ENCODE measurements around the gene MATK. TPM values are rescaled to one million over a fixed set of nuclear protein-coding genes. Genes with fewer than 3 reads are reported as not detected.
"Not testable (repeated sequence)": the region's sequence is repeated elsewhere in the genome, so short reads cannot be mapped to it uniquely, and the experiment has no call there.

The MATK gene
- total RNA-seq, 1 donor from 2014 or later: not detected

GRCh38 chr19:3761382-3762129 is 24.6 kb downstream of the MATK start, which contains the start of gene APBA3:
TSS of gene APBA3 (minus strand) at chr19:3761692. CDS start at chr19:3760264, 1,428 bp downstream.
- H3K36me3 ChIP-seq: peaks cover 13 to 40% of the 10 kb centered on the region in 2 donors

GRCh38 chr19:3760871-3761361 is 25.3 kb downstream of the MATK start:
- H3K36me3 ChIP-seq: peaks cover 11 to 33% of the 10 kb centered on the region in 2 donors
- intact Hi-C loops (cut with DNase I): loop anchor here (5.0 kb wide), 4 partner anchors 306 to 1206 kb away; partner anchors contain the start of genes ANKRD24, KDM4B, SIRT6 and ZBTB7A
- TF ChIP-seq CTCF (IDR thresholded peaks at IDR 0.05): no peak
- peaks cover 9 to 22% of the 10 kb centered on the region in 2 donors for H3K4me1 ChIP-seq
- H3K27ac ChIP-seq: peak overlapping the region; percentile 87 to 98
- no peaks in the 10 kb centered on the region for H3K27me3 ChIP-seq
- H3K4me3 ChIP-seq: peak overlapping the region; percentile 88 to 95
- DNase-seq (ENCODE audit: low spot score in 2 of 2): no peak
- H3K9me3 ChIP-seq: no peaks in the 10 kb centered on the region

More at GRCh38 chr19:3761382-3762129, 24.6 kb downstream of the MATK start, which contains the start of gene APBA3:
- Histone ChIP-seq H3K27me3 (no peaks in the 10 kb centered on the region), H3K4me1 (peaks cover 9 to 22% of the 10 kb centered on the region in 2 donors), H3K4me3 (peak within 1 kb of the TSS; percentile 88 to 95), H3K9me3 (no peaks in the 10 kb centered on the region), H3K27ac (peak within 1 kb of the TSS; percentile 87 to 98)
- TF ChIP-seq CTCF (IDR thresholded peaks at IDR 0.05): peak; percentile 64 to 75 (median 68)
- intact Hi-C loops (cut with DNase I): loop anchor here (1.0 to 5.0 kb wide), 8 partner anchors 91 to 1206 kb away; partner anchors contain the start of genes ANKRD24, KDM4B, PIAS4 and SIRT6
- peak; percentile 73 to 95 for DNase-seq (ENCODE audit: low spot score in 2 of 2)

- Histone ChIP-seq H3K4me3 (peak overlapping the region in 1 of 2 donors; percentile 95), H3K27ac (no peak overlapping the region), H3K27me3 (no peaks in the 10 kb centered on the region), H3K9me3 (no peaks in the 10 kb centered on the region), H3K36me3 (peaks cover 4 to 28% of the 10 kb centered on the region in 2 donors), H3K4me1 (peaks cover 9 to 22% of the 10 kb centered on the region in 2 donors)
- intact Hi-C loops (cut with DNase I): loop anchor here (5.0 kb wide), 4 partner anchors 308 to 1208 kb away; partner anchors contain the start of genes ANKRD24, KDM4B, SIRT6 and ZBTB7A
- TF ChIP-seq CTCF (IDR thresholded peaks at IDR 0.05): no peak
- no peak for DNase-seq (ENCODE audit: low spot score in 2 of 2)
Observed at GRCh38 chr19:3759482-3760254, 26.5 kb downstream of the MATK start.

GRCh38 chr19:3758297-3758696 is 27.9 kb downstream of the MATK start:
- peaks cover 9 to 37% of the 10 kb centered on the region in 2 donors for H3K36me3 ChIP-seq
- intact Hi-C loops (cut with DNase I); DNase-seq (ENCODE audit: low spot score in 2 of 2): not testable (repeated sequence)

GRCh38 chr19:3757705-3758104 is 28.5 kb downstream of the MATK start:
- intact Hi-C loops (cut with DNase I); H3K27ac ChIP-seq; H3K9me3 ChIP-seq; H3K4me3 ChIP-seq; DNase-seq (ENCODE audit: low spot score in 2 of 2); H3K27me3 ChIP-seq: not testable (repeated sequence)
- Histone ChIP-seq H3K4me1 (peaks cover 9 to 16% of the 10 kb centered on the region in 2 donors), H3K36me3 (peaks cover 14 to 43% of the 10 kb centered on the region in 2 donors)

More at GRCh38 chr19:3758297-3758696, 27.9 kb downstream of the MATK start:
- not testable (repeated sequence) for H3K9me3 ChIP-seq, H3K4me3 ChIP-seq, H3K27me3 ChIP-seq, H3K27ac ChIP-seq
- peaks cover 9 to 20% of the 10 kb centered on the region in 2 donors for H3K4me1 ChIP-seq

GRCh38 chr19:3753631-3754410 is 32.4 kb downstream of the MATK start:
- Histone ChIP-seq H3K36me3 (peaks cover 37 to 69% of the 10 kb centered on the region in 2 donors), H3K9me3 (no peaks in the 10 kb centered on the region), H3K27me3 (no peaks in the 10 kb centered on the region), H3K4me1 (peaks cover 0 to 3% of the 10 kb centered on the region in 2 donors), H3K4me3 (no peak overlapping the region), H3K27ac (no peak overlapping the region)
- intact Hi-C loops (cut with DNase I): no loop called here
- TF ChIP-seq CTCF (IDR thresholded peaks at IDR 0.05): no peak
- no peak for DNase-seq (ENCODE audit: low spot score in 2 of 2)
